Anterior cingulate cortex (tissue), 58 donors: ENCODE results near the gene DMAC1.

Source experiments
- DNase-seq, 58 donors: peaks; one replicate each; lab custom pipeline; 2025; lab: John Stamatoyannopoulos, UW

DMAC1 gene, protein sequence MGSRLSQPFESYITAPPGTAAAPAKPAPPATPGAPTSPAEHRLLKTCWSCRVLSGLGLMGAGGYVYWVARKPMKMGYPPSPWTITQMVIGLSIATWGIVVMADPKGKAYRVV

DNA sequence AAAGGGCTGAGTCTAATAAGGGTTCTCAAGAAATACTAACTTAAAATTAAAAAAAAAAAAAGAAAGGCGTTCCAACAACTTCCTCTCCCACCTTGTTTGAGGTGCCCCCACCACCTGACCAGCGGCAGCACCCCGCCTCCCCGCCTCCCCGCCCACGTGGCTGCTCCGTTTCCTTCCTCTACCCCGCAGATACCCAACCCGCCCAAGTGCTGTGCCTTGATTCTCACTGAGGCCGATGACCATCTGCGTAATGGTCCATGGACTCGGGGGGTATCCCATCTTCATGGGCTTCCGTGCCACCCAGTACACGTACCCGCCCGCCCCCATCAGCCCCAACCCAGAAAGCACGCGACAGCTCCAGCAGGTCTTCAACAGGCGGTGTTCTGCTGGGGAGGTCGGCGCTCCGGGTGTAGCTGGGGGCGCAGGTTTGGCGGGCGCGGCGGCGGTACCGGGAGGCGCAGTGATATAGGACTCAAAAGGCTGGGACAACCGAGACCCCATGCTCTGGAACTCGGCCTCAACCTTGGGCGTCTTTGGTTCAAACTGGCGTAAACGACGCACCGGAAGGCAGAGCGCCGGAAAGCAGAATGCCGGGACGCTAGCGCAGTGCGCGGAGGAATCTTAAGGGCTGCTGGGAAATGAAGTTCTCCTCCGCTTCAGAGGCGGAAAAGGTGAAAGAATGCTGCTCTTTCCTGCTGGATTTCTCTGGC lies at the start of gene DMAC1:
TSS of gene DMAC1 (minus strand) at position 545 of the 710 bp plus-strand sequence. CDS start at position 501, 44 bp downstream.
- peak in 57 of 58 donors; percentile 23 to 88 (median 71) for DNase-seq

DNA sequence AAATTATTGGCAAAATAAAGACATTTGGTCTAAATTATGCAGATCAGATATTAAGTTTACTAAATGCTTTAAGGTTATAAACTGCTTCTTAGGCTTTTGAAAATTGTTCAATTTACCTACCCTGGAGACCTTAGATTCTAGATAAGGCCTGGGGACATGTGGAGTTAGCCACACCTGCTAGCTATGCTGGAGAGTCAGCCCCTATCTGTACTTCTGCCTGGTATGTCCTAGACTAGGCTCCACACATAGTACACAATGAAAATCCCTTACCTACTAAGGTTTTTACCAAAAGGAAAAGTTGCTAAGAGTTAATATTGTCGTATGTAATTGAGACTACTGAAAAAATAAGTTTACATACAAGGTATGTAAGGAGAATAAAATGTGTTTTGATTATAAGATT lies 49.8 kb upstream of the DMAC1 start:
- DNase-seq, result no peak

DNA sequence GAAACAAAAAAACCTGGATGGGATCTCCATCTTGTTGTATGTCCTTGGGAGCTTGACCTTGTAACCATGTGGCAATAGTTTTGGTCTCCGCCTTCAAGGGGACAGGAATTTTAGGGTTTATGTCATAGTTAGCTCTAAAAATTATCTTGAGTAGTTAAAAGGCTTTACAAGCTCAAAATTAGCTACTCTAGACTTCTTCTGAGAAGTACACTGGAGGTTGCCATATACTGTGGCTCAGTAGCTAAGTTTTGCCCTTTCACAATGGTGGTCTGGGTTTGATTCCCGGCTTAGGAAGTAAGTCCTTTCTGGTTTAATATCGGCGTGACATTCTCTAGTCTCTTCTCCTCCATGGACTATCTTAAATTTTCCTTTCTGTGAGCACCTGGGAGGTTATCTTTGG lies 48.9 kb upstream of the DMAC1 start:
- no peak for DNase-seq

DNA sequence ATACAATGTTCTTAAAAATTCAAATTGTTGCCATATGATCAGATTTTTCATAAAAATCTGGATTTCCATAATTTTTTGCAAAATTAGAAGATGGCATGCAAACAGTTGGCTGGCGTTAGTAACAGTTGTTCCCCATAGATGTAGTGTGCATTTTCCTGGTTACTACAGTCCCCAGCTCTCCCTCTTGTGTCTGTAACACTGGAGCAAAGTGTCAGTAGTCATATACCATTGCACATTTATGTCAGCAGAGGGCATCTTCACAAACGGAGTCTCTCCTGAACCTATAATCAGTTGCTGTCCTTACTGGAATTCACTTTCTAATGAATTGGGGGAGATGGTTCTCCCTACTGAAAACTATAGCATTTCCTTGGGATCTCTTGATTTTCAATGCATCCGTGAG lies 44.7 kb upstream of the DMAC1 start:
- DNase-seq, result peak in 6 of 58 donors; percentile 0 to 12 (median 6)

DNA sequence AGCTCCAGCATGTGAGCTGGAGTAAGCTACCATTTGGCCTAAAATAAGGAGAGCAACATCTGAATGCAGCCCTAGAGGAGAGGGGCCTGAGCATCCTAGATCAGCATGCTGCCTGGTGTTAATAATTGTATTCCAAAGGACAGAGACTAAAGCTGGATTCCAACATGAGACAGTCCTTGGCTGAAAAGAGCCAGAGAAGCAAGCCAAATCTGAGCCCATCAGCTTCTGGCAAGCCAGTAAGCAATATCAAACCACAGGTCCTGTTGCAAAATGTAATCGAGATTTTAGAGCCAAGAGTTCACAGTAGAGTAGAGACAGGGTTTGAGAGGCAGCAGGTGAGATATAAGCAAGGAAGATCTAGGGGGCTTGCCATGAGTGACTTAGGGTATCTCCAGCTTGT lies 42.3 kb upstream of the DMAC1 start:
- no peak for DNase-seq

DNA sequence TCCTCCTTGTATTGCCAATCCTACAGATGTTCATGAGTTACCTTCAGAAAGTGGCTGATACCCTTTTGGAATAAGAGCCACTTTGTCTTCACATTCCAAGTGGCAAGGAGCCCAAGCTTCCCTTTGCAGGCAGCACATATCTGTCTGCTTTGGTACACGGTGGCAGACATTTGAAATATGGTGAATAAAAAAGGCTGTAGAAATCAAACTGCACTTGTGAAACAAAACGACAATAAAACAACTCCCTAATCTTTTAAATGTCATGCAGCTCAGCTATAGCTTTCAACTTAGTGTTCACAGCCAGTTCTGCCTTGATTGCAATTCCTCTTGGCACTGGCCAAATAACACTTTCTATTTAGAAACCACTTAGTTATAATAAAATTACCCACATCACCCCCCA lies 35.0 kb upstream of the DMAC1 start:
- peak in 1 of 58 donors; percentile 27 for DNase-seq

DNA sequence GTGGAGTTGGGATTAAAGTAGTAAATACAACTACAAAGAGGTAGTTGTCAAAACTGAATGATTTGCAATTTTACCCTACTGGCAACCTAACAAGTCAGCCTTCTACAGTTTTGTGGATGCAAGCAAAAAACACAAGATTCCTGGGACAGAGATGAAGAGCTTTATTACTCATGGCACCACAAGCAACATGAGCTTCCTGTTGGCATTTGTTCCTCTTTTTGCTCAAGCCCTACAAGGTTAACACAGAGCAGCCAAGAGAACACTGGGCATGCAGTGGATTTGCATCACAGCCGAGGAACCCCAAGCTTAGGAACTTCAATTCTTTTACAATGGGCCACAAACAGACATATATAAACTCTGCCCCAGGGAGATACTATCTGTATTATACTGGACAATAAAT lies 28.8 kb upstream of the DMAC1 start:
- no peak for DNase-seq

DNA sequence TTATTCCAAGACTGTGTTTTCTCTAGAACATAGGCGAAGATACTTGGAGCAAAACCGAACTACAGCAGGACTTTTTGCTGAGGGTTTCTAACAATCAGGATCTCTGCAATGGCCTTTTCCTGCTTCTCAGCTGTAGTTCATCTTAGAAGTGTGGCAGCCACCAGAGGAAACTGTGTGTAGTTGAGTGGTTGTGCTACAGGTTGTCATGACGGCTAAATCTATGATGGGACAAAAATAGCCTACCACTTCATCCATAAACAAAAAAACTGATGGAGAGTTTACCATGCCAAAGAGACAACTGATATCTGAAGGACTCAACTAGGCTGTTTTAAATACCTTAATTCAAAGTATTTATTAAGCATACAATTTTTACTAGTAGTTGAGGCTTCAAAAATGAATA lies 28.2 kb upstream of the DMAC1 start:
- no peak for DNase-seq

DNA sequence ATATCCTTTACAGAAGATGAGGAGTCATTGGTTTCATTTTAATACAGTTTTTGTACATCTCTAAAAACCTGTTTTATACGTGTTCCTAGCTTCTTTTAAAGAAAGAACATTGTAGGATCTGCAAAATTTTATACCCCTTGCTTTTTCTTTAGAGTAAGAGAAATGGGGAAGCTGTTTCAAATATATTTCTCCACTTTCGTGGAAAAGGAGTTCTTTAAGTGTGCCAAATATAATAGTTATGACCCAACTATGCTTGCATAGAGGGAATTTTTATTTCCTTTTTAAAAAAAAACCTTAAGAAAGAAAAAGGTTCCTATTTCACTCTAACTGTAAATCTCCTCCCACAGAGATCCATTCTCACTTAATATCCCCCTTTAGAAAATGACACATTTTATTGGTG lies 27.5 kb upstream of the DMAC1 start:
- no peak for DNase-seq

DNA sequence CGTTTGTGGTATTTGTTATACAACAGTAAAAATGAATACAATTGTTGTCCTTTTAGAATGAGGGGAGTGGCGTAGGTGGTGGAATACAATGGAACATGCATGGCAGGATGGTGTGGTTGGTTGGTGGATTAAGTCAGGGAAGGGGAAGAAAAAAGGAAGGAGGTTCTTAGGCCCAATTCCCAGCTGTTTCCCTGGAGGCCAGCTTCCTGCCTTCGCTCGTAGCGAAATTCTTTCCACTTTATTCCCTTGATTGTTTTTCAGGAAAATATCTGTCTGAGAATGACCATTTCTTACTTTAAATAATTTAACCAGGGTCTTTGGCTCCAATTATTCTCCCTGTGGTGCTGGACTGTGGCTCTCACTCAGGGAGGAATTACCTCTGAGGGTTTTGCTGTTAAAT lies 24.1 kb upstream of the DMAC1 start:
- no peak for DNase-seq

DNA sequence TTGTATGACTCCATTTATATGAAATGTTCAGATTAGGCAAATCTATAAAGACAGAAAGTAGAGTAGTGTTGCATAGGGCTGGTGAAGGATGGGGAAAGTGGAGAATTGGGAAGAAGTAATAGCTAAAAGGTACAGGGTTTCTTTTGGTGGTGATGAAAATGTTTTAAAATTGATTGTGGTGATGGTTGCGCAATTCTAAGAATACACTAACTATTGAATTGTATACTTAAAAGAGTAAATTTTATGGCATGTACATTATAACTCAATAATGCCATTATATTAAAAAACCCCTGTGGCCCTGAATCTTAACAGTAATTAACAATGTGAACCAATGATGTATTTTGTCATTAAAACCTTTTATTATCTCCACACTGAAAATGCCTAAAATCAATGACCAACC lies 20.4 kb upstream of the DMAC1 start:
- DNase-seq, result no peak

DNA sequence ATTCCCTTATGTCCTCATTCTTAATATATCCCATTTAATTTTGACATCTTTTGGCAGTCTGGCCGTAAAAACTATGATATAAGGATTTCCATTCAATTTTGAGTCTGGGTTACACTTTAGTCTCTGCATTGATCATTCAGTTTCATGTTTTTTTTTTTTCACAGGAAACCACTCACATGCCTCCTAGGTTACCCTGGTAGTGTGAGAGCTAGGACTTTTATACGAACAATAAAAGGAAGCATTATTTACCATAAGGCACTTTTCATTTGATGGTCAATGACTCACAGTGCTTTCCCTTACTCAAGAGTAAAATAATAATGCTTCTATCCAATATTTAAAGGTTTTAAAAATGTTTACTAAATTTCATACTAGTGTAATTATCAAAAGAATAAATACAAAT lies 16.4 kb upstream of the DMAC1 start:
- no peak for DNase-seq

DNA sequence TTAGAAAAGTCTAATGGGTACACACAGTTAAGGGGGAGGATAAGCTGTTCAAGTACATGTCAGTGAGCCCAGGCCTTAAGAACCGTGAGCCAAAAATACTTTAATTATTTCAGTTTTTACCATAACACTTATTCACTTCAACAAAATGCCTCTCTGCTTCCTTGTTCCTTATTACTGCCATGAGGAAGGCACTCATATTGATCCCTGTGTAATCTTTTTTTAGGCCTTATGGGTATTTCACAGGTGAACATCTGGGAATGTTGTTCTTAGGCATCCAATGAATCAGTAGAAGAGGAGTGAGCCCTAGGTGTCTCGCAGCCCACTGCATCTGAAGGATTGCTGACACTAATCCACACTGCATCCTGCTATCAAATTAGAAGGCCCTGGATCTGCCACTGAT lies 13.5 kb upstream of the DMAC1 start:
- DNase-seq, result no peak

DNA sequence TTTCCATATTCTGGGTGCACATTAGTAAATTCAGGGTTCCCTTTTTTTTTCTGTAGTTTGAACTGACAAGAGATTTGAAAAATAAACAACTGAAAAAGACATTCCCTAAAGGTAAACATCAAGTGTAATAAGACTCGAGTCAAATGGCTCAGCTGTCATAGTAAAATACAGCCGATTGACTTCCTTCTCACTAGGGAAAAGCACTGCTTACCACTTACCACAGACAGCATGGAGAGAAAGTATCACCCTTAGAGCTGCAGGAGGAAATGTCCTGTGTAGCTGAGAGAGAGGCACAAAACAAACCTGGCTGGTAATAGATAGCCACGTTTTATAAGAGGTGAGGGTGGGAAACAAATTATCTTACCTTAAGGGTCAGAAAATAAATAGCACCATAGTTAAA lies 12.1 kb upstream of the DMAC1 start:
- DNase-seq, result no peak

DNA sequence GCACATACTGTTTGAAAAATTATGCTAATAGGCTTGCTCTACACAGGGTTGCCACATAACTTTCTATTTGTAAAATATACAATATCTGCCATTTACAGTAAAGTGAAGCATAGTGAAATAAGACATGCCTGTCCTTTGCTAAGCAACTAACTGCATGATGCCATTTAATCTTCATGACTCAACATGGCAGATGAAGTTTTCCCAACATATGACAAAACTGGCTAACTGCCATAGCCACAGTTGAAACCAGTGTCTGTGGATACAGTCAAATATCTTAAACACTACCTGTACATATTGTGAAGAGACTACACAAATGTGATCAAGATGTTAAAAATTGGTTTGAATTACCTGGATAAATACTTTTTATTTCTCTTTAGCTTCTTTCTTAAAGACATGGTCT lies 3.1 kb upstream of the DMAC1 start:
- no peak for DNase-seq

DNA sequence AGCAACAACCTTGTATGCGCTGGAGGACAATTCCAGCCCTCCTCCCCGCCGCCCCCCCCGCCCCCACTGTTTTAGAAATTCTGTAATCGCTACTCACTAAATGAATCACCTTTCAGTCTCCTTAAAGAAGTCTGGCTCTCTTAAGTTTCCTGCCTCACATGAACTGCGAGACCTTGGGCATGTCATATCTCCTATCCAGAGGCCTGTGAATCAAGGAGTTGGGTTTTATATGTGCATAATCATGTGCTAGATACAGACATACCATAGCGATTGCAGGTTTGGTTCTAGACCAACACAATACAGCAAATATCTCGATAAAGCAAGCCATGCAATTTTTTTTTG lies 337 bp upstream of the DMAC1 start:
- DNase-seq, result no peak

DNA sequence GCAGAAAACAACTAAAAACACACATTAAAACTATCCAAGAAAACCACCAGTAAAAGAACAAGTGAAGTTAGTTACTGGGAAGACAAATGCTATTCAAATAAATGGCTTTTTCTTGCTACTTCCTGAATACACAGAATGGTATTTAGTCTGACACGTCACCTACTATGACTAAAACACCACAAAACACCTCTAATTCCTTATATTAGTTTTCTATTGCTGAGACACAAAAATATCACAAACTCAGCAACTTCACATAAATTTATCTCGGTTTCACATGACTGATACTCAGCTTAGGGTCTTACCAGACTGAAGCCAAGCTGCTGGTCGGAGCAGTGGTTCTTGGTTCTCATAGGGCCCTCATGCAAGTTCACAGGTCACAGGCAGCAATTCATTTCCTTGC lies 5.4 kb downstream of the DMAC1 start:
- DNase-seq, result no peak

DNA sequence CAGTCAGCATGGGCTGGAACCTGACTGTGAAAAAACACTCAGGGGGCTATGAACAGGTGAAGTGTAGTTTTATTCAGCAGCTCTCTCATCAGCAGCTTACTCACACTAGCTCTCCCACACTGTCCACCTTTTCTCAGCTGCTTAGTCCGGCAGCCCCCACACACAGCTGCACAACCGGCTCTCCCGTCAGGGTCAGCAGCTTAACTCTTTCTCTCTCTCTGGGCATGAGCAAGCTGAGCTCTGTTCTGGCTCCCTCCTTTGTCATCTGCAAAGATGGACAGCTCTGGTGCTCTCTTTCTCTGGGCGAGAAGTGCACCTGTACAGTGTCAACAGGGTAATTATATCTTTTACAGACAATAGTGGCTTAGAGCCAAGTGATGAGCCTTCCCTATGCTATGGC lies 8.2 kb downstream of the DMAC1 start:
- DNase-seq, result no peak

DNA sequence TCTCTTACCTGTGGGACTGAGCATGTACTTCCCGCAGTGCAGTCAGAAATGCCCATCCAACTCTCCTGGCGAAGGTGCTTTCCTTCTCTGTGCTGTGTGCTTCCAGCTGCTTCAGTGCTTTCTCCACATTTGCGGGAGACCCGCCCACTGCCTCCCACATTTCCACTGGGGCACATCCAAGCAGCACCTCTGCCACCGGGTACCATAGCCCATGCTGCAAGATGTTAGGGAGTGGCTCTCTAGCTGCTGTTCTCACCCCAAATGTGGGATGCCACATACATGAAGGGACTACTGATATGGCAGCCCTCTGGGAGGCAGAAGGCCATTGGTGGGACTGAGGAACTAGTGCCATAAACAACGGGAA lies 8.8 kb downstream of the DMAC1 start:
- DNase-seq, result no peak

DNA sequence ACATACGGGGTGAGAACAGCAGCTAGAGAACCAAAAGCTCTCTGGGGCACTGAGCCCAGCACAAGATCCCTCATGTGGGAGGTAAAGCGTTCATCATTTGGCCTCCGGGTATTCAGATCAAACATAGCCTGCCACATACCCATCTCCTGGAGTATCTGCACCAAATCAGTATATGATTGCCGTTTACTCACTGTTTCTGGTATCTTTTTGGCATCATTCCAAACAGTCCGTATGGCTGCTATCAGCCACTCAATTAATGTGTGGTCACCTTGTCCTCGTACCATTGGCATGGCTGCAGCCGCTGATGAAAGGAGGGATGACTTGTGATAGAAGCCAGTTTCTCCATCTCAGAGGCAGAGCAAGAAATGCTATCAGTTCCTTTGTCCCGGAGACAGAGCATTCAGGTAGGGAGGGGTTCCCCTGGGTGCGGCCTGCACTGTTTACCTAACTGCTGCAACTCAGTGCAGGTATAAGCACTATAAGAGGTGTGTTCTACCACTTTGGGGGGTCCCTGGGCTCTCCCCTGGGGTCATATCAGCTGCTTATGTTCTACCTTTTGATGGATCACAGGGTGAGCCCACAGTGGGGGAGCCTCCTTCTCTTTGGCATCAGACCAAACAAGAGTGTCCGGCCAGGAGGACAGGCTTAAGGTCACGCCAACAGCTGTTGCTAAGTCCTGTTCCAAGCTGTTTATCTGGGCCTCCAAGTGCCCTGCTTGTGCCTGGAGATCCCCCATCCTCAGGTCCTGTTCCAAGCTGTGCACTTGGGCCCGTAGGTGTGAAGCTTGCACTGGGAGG lies 9.4 kb downstream of the DMAC1 start:
- no peak for DNase-seq

DNA sequence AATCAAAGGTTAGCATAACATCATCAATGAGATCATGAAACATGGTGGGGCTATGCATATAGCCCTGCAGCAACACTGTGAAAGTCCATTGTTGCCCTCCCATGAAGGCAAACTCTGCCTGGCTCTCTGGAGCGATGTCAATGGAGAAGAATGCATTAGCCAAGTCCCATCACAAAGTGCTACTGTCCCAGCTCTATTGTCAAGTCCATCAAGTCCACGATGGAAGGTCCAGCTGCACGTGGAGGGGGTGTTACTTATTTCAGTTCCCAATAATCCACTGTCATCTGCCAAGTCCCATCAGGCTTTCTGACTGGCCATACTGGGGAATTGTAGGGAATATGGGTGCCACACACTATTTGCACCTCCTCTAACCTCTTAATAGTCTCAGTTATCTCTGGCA lies 10.8 kb downstream of the DMAC1 start:
- DNase-seq, result peak in 21 of 58 donors; percentile 4 to 69 (median 18)

DNA sequence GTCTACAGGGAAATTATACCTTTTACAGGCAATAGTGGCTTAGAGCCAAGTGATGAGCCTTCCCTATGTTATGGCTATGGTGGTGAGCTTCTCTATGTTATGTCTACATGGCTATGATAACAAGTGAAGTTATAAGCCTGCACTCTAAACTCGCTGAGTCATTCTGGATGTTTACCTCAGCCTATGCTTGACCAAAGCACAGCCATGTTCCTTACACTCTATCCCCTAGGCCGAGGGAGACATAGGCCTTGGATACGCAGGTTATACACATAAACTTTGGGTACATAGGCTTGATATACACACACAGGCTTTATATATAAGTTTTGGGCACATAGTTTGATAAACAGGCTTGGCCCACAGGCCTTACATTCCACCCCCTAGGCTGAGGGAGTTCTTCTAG lies 13.8 kb downstream of the DMAC1 start:
- no peak for DNase-seq
